BLaER1 (cell line): ENCODE data around the gene ACTA1.
"Not testable (repeated sequence)": the region's sequence is repeated elsewhere in the genome, so short reads cannot be mapped to it uniquely, and the experiment has no call there.

ENCODE experiments used
- H3K27ac ChIP-seq: shearing (Covaris generic); formaldehyde crosslinking; 2 replicates; pipeline ENCODE4 v1.8.1; 2022
- H3K27me3 ChIP-seq: shearing (Covaris generic); formaldehyde crosslinking; 2 replicates; pipeline ENCODE4 v1.8.1; 2022
- H3K36me3 ChIP-seq: shearing (Covaris generic); formaldehyde crosslinking; 2 replicates; pipeline ENCODE4 v1.8.1; 2022
- H3K4me1 ChIP-seq: shearing (Covaris generic); formaldehyde crosslinking; 2 replicates; pipeline ENCODE4 v1.8.1; 2022
- H3K4me2 ChIP-seq: shearing (Covaris generic); formaldehyde crosslinking; 2 replicates; pipeline ENCODE4 v1.8.1; 2022
- H3K4me3 ChIP-seq: shearing (Covaris generic); formaldehyde crosslinking; 2 replicates; pipeline ENCODE4 v1.8.1; 2022
- H3K9ac ChIP-seq: shearing (Covaris generic); formaldehyde crosslinking; 2 replicates; pipeline ENCODE4 v1.8.1; 2022
- H3K9me3 ChIP-seq: shearing (Covaris generic); formaldehyde crosslinking; 2 replicates; pipeline ENCODE4 v1.8.1; 2022
- H4K20me1 ChIP-seq: shearing (Covaris generic); formaldehyde crosslinking; 2 replicates; pipeline ENCODE4 v1.8.1; 2022
- Cebpa-rat ChIP-seq: shearing (Covaris generic); IDR thresholded peaks from 2 replicates; pipeline ENCODE4 v1.8.1; 2022

Gene ACTA1

GRCh38 chr1:229410692-229411433 lies 23.0 kb downstream of the ACTA1 start:
- Histone ChIP-seq H3K36me3 (no peaks in the 10 kb centered on the region), H3K4me2 (peak overlapping the region; percentile 79), H3K27ac (0 out of 2 replicates have a peak overlapping the region, but pooled peaks have one; percentile 4), H3K9me3 (no peaks in the 10 kb centered on the region), H4K20me1 (no peaks in the 10 kb centered on the region), H3K4me3 (no peak overlapping the region), H3K9ac (no peak overlapping the region; the same call in 1 of the 2 replicates), H3K4me1 (peaks cover 29% of the 10 kb centered on the region), H3K27me3 (peaks cover 38% of the 10 kb centered on the region)
- no peak for TF ChIP-seq Cebpa-rat

DNA sequence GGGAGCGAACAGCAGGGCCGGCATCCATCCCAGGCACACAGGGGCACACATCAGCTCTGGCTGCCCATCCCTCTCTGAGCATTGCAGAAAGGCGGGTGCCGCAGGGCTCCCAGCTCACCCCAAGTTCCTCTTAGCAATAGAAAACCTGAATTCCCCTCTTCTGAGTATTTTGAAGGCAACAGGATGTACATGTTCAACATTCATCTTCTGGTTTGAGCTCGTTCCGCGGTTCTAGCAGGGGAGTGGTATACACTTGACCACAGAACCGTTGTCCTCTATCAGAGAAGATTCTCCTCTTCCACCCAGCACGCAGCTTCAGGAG lies 23.6 kb downstream of the ACTA1 start:
- TF ChIP-seq Cebpa-rat: no peak
- H3K27me3 ChIP-seq: peaks cover 42% of the 10 kb centered on the region
- peaks cover 29% of the 10 kb centered on the region for H3K4me1 ChIP-seq
- H3K4me3 ChIP-seq: no peak overlapping the region
- peak overlapping the region; percentile 79 for H3K4me2 ChIP-seq
- H3K9ac ChIP-seq: no peak overlapping the region; the same call in 1 of the 2 replicates
- no peaks in the 10 kb centered on the region for H3K36me3 ChIP-seq
- no peaks in the 10 kb centered on the region for H4K20me1 ChIP-seq
- H3K9me3 ChIP-seq: no peaks in the 10 kb centered on the region
- H3K27ac ChIP-seq: no peak overlapping the region

DNA sequence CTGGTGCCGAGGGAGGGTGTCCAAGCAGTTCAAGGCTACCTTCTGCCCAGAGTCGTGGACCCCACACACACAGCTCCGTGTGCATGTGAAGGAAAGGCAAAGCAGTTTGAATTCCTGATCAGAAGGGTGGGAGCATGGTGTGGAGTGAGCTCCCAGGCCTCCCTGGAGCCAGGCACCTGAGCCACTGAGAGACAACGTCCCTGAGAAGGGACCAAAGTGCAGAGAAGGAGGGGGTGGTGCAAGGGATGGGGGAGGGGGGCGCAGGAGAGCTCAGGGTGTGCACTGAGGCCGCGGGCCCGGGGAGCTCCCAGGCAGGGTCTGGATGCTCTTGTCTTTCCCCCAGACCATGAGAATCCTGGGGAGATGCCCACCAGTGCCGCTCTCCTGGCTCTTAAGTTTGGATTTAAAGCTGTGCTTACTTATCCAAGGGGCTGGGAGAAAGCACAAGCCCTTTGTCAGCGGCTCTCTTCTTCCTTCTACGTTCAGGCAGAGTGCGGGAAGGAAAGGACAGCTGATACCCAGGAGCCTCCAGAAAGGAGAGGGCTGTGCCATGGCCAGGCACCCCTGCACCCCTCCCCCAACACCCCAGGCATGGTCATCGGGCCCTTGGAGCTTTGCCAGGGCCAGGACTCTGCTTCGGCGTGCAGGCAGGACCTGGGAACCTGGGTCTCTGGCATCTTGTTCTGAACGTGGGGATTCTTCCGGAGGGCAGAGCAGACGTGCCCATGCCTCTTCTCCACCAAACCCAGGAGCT lies 24.1 kb downstream of the ACTA1 start:
- Histone ChIP-seq H3K9ac (no peak overlapping the region), H4K20me1 (no peaks in the 10 kb centered on the region), H3K4me1 (peaks cover 29% of the 10 kb centered on the region), H3K27ac (no peak overlapping the region), H3K36me3 (no peaks in the 10 kb centered on the region), H3K4me2 (peak overlapping the region; percentile 79), H3K4me3 (no peak overlapping the region), H3K9me3 (no peaks in the 10 kb centered on the region), H3K27me3 (peaks cover 42% of the 10 kb centered on the region)
- no peak for TF ChIP-seq Cebpa-rat

DNA sequence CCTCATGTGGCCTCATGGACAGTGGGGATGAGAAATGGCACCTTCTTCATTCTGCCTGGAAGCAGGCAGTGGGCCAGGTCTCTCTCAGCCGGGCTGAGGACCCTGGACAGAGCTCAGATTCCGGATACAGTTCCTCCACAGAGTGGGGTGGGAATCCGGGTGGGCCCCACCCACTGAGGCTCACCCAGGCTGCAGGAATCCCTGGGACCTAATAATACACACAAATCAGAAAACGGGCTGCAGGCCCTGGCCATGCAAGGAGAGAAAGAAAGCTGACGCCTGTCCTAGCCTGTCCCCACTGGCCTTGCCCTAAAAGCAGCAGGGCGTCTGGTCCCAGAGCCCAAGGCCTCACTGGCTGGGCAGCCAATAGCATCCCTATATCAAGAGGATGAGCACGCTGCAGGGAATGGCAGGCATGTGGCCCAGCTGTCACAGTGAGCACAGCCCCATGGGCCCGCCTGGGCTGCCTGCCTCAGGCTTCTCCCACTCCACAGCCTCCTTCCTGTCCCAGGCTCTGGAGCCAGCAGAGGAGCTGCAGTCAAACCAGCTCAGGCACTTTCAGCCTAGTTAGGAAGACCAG lies 25.3 kb downstream of the ACTA1 start:
- no peak overlapping the region for H3K27ac ChIP-seq
- no peak overlapping the region for H3K4me2 ChIP-seq
- peaks cover 29% of the 10 kb centered on the region for H3K4me1 ChIP-seq
- no peak overlapping the region for H3K4me3 ChIP-seq
- no peak for TF ChIP-seq Cebpa-rat
- peaks cover 42% of the 10 kb centered on the region for H3K27me3 ChIP-seq
- H3K9me3 ChIP-seq: no peaks in the 10 kb centered on the region
- no peaks in the 10 kb centered on the region for H4K20me1 ChIP-seq
- no peaks in the 10 kb centered on the region for H3K36me3 ChIP-seq
- H3K9ac ChIP-seq: no peak overlapping the region

- Histone ChIP-seq H3K4me1 (peaks cover 29% of the 10 kb centered on the region), H3K9me3 (no peaks in the 10 kb centered on the region), H3K4me3 (peak overlapping the region; percentile 56), H3K27ac (no peak overlapping the region), H4K20me1 (no peaks in the 10 kb centered on the region), H3K9ac (no peak overlapping the region), H3K27me3 (peaks cover 42% of the 10 kb centered on the region), H3K36me3 (no peaks in the 10 kb centered on the region), H3K4me2 (peak overlapping the region; percentile 86)
- TF ChIP-seq Cebpa-rat: no peak
Observed at GRCh38 chr1:229407206-229408026, 26.5 kb downstream of the ACTA1 start.

DNA sequence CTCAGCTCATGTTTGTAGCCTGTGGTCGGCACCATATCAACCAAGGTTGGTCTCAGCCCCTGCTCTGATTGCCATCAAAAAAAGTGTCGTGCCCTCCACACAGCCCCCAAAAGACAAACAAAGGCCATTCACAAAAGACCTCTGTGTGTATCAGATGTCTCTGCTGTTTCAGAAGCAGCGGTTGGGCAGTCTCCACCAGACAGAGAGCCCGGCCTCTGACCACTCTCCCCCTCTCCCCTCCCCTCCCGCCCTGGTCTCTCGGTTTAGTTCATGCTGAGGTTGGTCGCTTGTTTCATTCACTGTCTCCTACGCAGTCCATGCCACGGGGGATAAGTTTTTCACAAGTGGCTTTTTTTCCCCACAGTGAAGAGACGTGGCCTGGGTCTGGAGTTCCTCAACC lies 27.1 kb downstream of the ACTA1 start:
- Histone ChIP-seq H3K9me3 (no peaks in the 10 kb centered on the region), H4K20me1 (no peaks in the 10 kb centered on the region), H3K27me3 (peaks cover 42% of the 10 kb centered on the region), H3K9ac (no peak overlapping the region), H3K4me3 (peak overlapping the region; percentile 56), H3K36me3 (no peaks in the 10 kb centered on the region), H3K4me2 (peak overlapping the region; percentile 86), H3K27ac (no peak overlapping the region), H3K4me1 (peaks cover 29% of the 10 kb centered on the region)
- no peak for TF ChIP-seq Cebpa-rat

DNA sequence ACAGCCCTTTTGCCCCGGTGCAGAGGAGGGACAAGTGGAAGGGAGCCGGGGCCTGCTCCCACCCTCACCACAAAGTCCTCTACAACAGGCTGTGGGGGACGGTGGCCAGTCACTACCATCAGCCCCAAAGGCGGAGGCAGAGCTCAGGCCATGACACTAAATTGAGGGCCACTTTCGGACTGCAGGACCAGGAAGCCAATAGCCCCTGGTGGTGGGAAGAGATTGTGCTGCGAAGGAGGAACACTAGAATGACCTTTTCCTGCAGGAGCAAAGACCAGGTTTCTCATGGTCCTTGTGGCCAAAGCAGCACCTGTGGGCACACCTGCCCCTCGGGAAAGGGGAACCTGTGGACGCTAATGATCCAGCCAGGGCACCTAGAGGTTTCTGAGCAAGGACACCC lies 30.3 kb downstream of the ACTA1 start:
- no peaks in the 10 kb centered on the region for H3K9me3 ChIP-seq
- no peaks in the 10 kb centered on the region for H3K36me3 ChIP-seq
- H3K4me3 ChIP-seq: no peak overlapping the region
- TF ChIP-seq Cebpa-rat: no peak
- H3K27me3 ChIP-seq: peaks cover 32% of the 10 kb centered on the region
- H3K4me2 ChIP-seq: no peak overlapping the region
- no peak overlapping the region for H3K9ac ChIP-seq
- H3K27ac ChIP-seq: no peak overlapping the region
- H3K4me1 ChIP-seq: peaks cover 10% of the 10 kb centered on the region
- no peaks in the 10 kb centered on the region for H4K20me1 ChIP-seq

GRCh38 chr1:229402993-229403392 lies 30.9 kb downstream of the ACTA1 start:
- H3K4me3 ChIP-seq: no peak overlapping the region
- H3K9me3 ChIP-seq: no peaks in the 10 kb centered on the region
- no peaks in the 10 kb centered on the region for H4K20me1 ChIP-seq
- no peak overlapping the region for H3K4me2 ChIP-seq
- no peak overlapping the region for H3K9ac ChIP-seq
- no peak for TF ChIP-seq Cebpa-rat
- H3K36me3 ChIP-seq: no peaks in the 10 kb centered on the region
- peaks cover 26% of the 10 kb centered on the region for H3K27me3 ChIP-seq
- peaks cover 11% of the 10 kb centered on the region for H3K4me1 ChIP-seq
- no peak overlapping the region for H3K27ac ChIP-seq

DNA sequence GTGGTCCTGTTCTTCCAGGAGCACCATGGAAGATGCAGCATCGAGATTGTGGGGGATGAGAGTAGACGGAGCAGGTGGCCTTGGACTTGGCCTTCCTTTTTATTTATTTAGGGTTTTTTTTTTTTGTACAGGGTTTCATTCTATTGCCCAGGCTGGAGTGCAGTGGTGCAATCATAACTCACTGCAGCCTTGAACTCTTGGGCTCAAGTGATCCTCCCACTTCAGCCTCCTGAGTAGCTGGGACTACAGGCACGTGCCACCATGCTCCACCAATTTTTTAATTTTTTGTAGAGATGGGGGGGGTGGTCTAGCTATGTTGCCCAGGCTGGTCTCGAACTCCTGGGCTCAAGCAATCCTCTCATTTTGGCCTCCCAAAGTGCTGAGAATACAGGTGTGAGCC lies 31.6 kb downstream of the ACTA1 start:
- H3K36me3 ChIP-seq, H3K4me3 ChIP-seq, H4K20me1 ChIP-seq, H3K9ac ChIP-seq, H3K4me2 ChIP-seq, H3K9me3 ChIP-seq, H3K27ac ChIP-seq: not testable (repeated sequence)
- peaks cover 13% of the 10 kb centered on the region for H3K4me1 ChIP-seq
- peaks cover 19% of the 10 kb centered on the region for H3K27me3 ChIP-seq
